GM21447 (cell line): Measurements from ENCODE around the gene LRRFIP2.
"Not testable (repeated sequence)": the region's sequence is repeated elsewhere in the genome, so short reads cannot be mapped to it uniquely, and the experiment has no call there.

Experiments
- ATAC-seq: cut with Tn5 transposase; IDR thresholded peaks from one replicate; pipeline ENCODE4 v1.9.1; 2021; ENCODE audit not compliant: unreplicated experiment

The LRRFIP2 gene

GRCh38 chr3:37145611-37146010 is 28.8 kb downstream of the LRRFIP2 start:
- no peak for ATAC-seq

- ATAC-seq, result no peak
These were observed 29.6 kb downstream of the LRRFIP2 start for GRCh38 chr3:37144806-37145205.

GRCh38 chr3:37143821-37144220 is 30.6 kb downstream of the LRRFIP2 start:
- ATAC-seq, result no peak

GRCh38 chr3:37141676-37142075 is 32.7 kb downstream of the LRRFIP2 start:
- no peak for ATAC-seq

- ATAC-seq, result no peak
These were observed 33.4 kb downstream of the LRRFIP2 start for GRCh38 chr3:37140899-37141541.

- ATAC-seq, result peak; percentile 54
These were observed 34.8 kb downstream of the LRRFIP2 start for GRCh38 chr3:37139567-37140052.

GRCh38 chr3:37138816-37139215 is 35.6 kb downstream of the LRRFIP2 start:
- no peak for ATAC-seq

GRCh38 chr3:37137516-37137915 is 36.9 kb downstream of the LRRFIP2 start:
- no peak for ATAC-seq

GRCh38 chr3:37136067-37136466 is 38.3 kb downstream of the LRRFIP2 start:
- no peak for ATAC-seq

- ATAC-seq, result no peak
These were observed 38.8 kb downstream of the LRRFIP2 start for GRCh38 chr3:37135561-37135960.

GRCh38 chr3:37132334-37132733 is 42.0 kb downstream of the LRRFIP2 start:
- ATAC-seq, result no peak

- ATAC-seq, result no peak
These were observed 42.6 kb downstream of the LRRFIP2 start for GRCh38 chr3:37131860-37132144.

GRCh38 chr3:37130984-37131859 is 43.2 kb downstream of the LRRFIP2 start:
- ATAC-seq, result no peak

- ATAC-seq, result no peak
These were observed 43.9 kb downstream of the LRRFIP2 start for GRCh38 chr3:37130448-37130847.

- peak; percentile 61 for ATAC-seq
These were observed 44.5 kb downstream of the LRRFIP2 start for GRCh38 chr3:37129871-37130270.

GRCh38 chr3:37127340-37127739 is 47.0 kb downstream of the LRRFIP2 start:
- no peak for ATAC-seq

- no peak for ATAC-seq
These were observed 47.5 kb downstream of the LRRFIP2 start for GRCh38 chr3:37126856-37127255.

GRCh38 chr3:37125195-37126073 is 48.9 kb downstream of the LRRFIP2 start:
- ATAC-seq, result no peak

- ATAC-seq, result no peak
These were observed 49.9 kb downstream of the LRRFIP2 start for GRCh38 chr3:37124435-37124834.

- ATAC-seq, result no peak
These were observed 51.1 kb downstream of the LRRFIP2 start for GRCh38 chr3:37123292-37123691.

GRCh38 chr3:37122069-37122468 is 52.3 kb downstream of the LRRFIP2 start:
- ATAC-seq, result not testable (repeated sequence)
